DOHH2 (cell line): ENCODE measurements around the gene RALGDS.

Experiments used
- H3F3A ChIP-seq: fragments of 200-600 bp; sonication (generic), shearing (Covaris generic); 2 replicates; pipeline ENCODE4 v1.6.0; 2016; ENCODE audit warnings: antibody characterized with exemption, mild to moderate bottlenecking; ENCODE audit not compliant: control insufficient read depth, insufficient read depth
- H3K27ac ChIP-seq: fragments of 200-600 bp; sonication (generic); 2 replicates; pipeline ENCODE4 v1.5.1; 2014; ENCODE audit warnings: low read depth, mild to moderate bottlenecking, low read length, moderate library complexity
- H3K27me3 ChIP-seq: fragments of 200-600 bp; sonication (generic); 2 replicates; pipeline ENCODE4 v1.6.1; 2014; ENCODE audit warnings: mild to moderate bottlenecking, low read length, mixed read lengths; ENCODE audit not compliant: control insufficient read depth
- H3K36me3 ChIP-seq: fragments of 200-600 bp; sonication (generic); 2 replicates; pipeline ENCODE4 v1.6.1; 2014; ENCODE audit warnings: mild to moderate bottlenecking, low read length, moderate library complexity, mixed read lengths; ENCODE audit not compliant: control insufficient read depth
- H3K4me1 ChIP-seq: fragments of 200-600 bp; sonication (generic); 2 replicates; pipeline ENCODE4 v1.6.1; 2014; ENCODE audit warnings: mild to moderate bottlenecking, low read length, mixed read lengths; ENCODE audit not compliant: control insufficient read depth
- H3K4me2 ChIP-seq: fragments of 200-600 bp; sonication (generic); 2 replicates; pipeline ENCODE4 v1.6.0; 2014; ENCODE audit warnings: mild to moderate bottlenecking, low read length, moderate library complexity
- H3K4me3 ChIP-seq: fragments of 200-600 bp; sonication (generic); 2 replicates; pipeline ENCODE4 v1.5.1; 2014; ENCODE audit warnings: mild to moderate bottlenecking, low read length, mixed read lengths
- H3K79me2 ChIP-seq: fragments of 200-600 bp; sonication (generic); 2 replicates; pipeline ENCODE4 v1.6.1; 2014; ENCODE audit warnings: mild to moderate bottlenecking, low read length, mixed read lengths; ENCODE audit not compliant: control insufficient read depth
- H3K9me2 ChIP-seq: fragments of 200-600 bp; sonication (generic); replicated peaks from 2 replicates; pipeline ENCODE4 v1.6.1; 2014; ENCODE audit warnings: mild to moderate bottlenecking, low read length, mixed read lengths; ENCODE audit not compliant: control insufficient read depth
- H3K9me3 ChIP-seq: fragments of 200-600 bp; sonication (generic); 2 replicates; pipeline ENCODE4 v1.6.1; 2014; ENCODE audit warnings: antibody characterized with exemption, low read length, mixed read lengths; ENCODE audit not compliant: control insufficient read depth, insufficient read depth
- H4K20me1 ChIP-seq: fragments of 200-600 bp; sonication (generic); 2 replicates; pipeline ENCODE4 v1.6.0; 2014; ENCODE audit warnings: low read depth, mild to moderate bottlenecking, antibody characterized with exemption, low read length, moderate library complexity; ENCODE audit not compliant: control insufficient read depth, insufficient read depth
- CTCF ChIP-seq: fragments of 200-600 bp; sonication (generic); IDR thresholded peaks from one replicate; pipeline ENCODE4 v1.5.1; 2014; ENCODE audit warnings: antibody characterized with exemption, mild to moderate bottlenecking, low read depth, low read length; ENCODE audit not compliant: poor library complexity, severe bottlenecking
- EZH2phosphoT487 ChIP-seq: fragments of 200-600 bp; sonication (generic); IDR thresholded peaks from 2 replicates; pipeline ENCODE4 v1.6.1; 2017; ENCODE audit warnings: borderline replicate concordance, mild to moderate bottlenecking, antibody characterized with exemption, low read length, moderate library complexity, mixed read lengths

Gene RALGDS

GRCh38 chr9:133105461-133105770 lies 15.6 kb downstream of the RALGDS start:
- no peaks in the 10 kb centered on the region for H3F3A ChIP-seq
- no peak overlapping the region for H3K27ac ChIP-seq
- no peak for TF ChIP-seq EZH2phosphoT487
- no peak for TF ChIP-seq CTCF
- no peaks in the 10 kb centered on the region for H4K20me1 ChIP-seq
- no peaks in the 10 kb centered on the region for H3K79me2 ChIP-seq
- H3K4me3 ChIP-seq, result no peak overlapping the region
- no peaks in the 10 kb centered on the region for H3K9me3 ChIP-seq
- H3K36me3 ChIP-seq, result peaks cover 81% of the 10 kb centered on the region
- H3K4me1 ChIP-seq, result no peaks in the 10 kb centered on the region
- H3K9me2 ChIP-seq, result no peaks in the 10 kb centered on the region
- H3K4me2 ChIP-seq, result no peak overlapping the region
- H3K27me3 ChIP-seq, result no peaks in the 10 kb centered on the region

GRCh38 chr9:133104718-133105460 lies 16.2 kb downstream of the RALGDS start:
- Histone ChIP-seq H3K27ac (no peak overlapping the region), H3K79me2 (no peaks in the 10 kb centered on the region), H3K4me3 (no peak overlapping the region), H3K4me1 (no peaks in the 10 kb centered on the region), H3K27me3 (no peaks in the 10 kb centered on the region), H3K9me2 (no peaks in the 10 kb centered on the region), H3K9me3 (no peaks in the 10 kb centered on the region), H3F3A (no peaks in the 10 kb centered on the region), H3K4me2 (no peak overlapping the region), H3K36me3 (peaks cover 82% of the 10 kb centered on the region), H4K20me1 (no peaks in the 10 kb centered on the region)
- no peak for TF ChIP-seq EZH2phosphoT487
- no peak for TF ChIP-seq CTCF

GRCh38 chr9:133103987-133104505 lies 17.0 kb downstream of the RALGDS start:
- Histone ChIP-seq H3K27ac (no peak overlapping the region), H3K9me3 (no peaks in the 10 kb centered on the region), H4K20me1 (no peaks in the 10 kb centered on the region), H3F3A (no peaks in the 10 kb centered on the region), H3K79me2 (no peaks in the 10 kb centered on the region), H3K9me2 (no peaks in the 10 kb centered on the region), H3K4me3 (no peak overlapping the region), H3K27me3 (no peaks in the 10 kb centered on the region), H3K4me2 (no peak overlapping the region), H3K36me3 (peaks cover 79% of the 10 kb centered on the region), H3K4me1 (no peaks in the 10 kb centered on the region)
- TF ChIP-seq CTCF, result no peak
- no peak for TF ChIP-seq EZH2phosphoT487
